ENCODE measurements around the gene VEGFA.

Gene VEGFA

DNA sequence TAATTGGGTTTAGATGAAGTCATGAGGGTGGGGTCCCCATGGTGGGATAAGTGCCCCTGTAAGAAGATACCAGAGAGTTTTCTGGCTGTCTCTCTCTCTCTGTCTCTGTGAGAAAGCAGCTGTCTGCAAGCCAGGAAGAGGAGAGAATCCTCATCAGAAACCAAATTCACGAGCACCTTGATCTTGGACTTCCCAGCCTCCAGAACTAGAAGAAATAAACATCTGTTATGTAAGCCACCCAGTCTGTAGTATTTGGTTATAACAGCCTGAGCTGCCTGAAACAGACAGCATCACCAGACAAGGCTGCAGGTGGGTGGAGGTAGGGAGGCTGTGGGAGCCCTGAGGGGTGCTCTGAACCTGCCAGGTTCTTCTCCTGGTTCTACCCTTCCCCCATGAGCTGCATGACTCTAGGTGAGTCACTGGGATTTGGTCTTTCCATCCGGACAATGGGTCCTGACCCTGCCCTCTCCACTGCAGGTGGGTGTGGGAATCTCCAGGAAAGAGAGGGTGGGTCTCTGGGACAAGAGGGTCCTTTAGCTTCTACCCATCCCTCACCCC, 34.3 kb upstream of the VEGFA start:
- no peak for TF ChIP-seq GATA3 (IDR thresholded peaks at IDR 0.05; ENCODE audit: low read depth, low read length)
- TF ChIP-seq GATA2 (IDR thresholded peaks at IDR 0.05; ENCODE audit: low read depth, low read length): no peak

DNA sequence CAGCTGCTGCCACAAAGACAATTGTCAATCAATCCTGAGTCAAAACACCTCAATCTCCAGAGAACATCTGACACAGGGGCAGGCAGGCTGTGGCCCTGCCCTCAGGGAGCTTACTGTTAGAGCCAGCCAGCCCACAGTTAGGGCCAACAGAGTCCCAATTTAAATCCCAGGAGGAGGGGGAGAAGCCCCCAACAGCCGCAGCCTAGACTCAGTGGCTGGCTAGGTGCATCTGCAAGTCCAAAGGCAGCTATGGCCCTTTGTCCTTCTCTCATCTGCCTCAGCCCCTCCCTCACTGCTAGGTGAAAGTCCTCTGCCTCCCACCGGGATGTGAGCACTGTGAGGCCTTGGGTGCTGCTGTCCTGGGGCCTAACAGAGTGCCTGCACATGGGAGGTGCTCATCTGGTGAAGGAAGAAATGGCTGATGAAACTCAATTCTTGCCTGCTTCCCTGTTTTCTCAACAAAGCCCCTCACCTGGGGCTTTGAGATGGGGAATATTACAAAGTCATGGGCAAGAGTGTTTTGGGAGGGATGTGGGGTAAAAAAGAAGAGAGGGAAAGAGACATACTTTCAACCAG, 33.7 kb upstream of the VEGFA start:
- no peak for TF ChIP-seq GATA2 (IDR thresholded peaks at IDR 0.05; ENCODE audit: low read depth, low read length)
- no peak for TF ChIP-seq GATA3 (IDR thresholded peaks at IDR 0.05; ENCODE audit: low read depth, low read length)

DNA sequence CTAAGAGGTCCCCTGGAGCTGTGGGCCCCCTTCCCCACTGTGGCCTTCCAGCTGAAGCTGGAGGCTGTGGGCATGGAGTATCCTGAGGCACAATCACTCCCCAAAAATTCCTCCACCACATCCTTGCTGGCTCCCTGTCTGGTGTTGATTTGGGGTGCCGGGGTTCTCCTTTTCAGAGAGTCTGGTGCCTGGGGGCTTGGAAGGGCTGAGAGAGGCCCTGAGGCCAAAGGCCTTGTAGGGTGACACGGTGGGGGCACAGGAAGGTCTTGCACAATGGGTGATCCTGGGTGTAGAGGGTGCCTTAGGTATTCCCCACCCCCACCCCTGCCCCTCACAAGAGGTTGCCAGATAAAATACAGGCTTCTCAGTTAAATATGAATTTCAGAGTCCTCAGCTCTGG, 33.2 kb upstream of the VEGFA start:
- TF ChIP-seq GATA3 (IDR thresholded peaks at IDR 0.05; ENCODE audit: low read depth, low read length) (no peak), GATA2 (IDR thresholded peaks at IDR 0.05; ENCODE audit: low read depth, low read length) (no peak)

DNA sequence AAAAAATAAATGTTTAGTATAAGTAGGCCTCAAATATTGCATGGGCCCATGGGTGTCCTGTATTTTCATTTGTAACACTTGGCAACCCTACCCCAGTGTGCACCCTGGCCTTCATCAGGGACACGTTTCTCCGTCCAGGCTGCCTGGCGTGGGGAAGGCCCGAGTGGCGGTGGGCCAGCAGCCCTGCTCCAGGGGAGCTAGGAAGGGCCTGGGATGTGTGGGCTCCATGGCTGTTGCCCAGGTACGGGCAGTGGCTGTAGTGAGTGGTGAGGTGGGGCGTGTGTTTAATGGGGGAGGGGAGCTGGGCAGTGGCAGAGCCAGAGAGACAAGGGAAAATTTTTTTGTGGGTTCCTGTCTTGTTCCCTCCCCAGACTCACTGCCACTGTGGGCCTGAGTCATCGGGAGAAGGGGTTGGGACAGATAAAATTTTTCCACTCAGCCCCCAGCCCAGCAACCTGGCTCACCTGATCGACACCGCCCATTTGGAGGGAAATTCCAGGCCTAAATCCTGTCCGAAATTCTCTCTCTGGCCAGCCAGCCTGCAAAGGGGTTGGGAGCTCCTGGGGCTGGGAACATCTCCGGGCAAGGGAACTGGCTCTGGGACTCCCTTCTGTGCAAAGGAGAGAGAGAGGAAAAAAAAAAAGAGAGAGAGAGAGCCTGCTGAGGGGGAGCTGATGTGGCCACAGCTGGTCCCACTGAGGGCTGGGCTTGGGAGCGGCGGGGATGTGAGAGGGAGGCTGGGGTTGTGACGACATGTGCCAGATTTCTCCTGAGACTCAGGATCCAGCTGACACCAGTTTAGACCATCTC, 32.5 kb upstream of the VEGFA start:
- TF ChIP-seq GATA3 (IDR thresholded peaks at IDR 0.05; ENCODE audit: low read depth, low read length): no peak

DNA sequence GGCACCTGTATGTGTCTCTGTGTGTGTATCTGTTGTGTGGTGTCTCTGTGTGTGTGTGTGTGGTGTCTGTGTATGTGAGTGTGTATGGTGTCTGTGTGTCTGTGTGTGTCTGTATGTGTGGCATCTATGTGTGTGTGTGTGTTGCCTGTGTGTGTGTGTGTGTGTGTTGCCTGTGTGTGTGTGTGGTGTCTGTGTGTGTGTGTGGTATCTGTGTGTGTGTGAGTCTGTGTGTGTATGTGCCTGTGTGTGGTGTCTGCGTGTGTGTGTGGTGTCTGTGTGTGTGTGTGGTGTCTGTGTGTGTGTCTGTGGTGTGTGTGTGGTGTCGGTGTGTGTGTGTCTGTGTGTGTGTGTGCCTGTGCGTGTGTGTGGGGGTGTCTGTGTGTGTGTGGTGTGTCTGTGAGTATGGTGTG, 31.7 kb upstream of the VEGFA start:
- TF ChIP-seq GATA2 (IDR thresholded peaks at IDR 0.05; ENCODE audit: low read depth, low read length) (no peak), GATA3 (IDR thresholded peaks at IDR 0.05; ENCODE audit: low read depth, low read length) (no peak)

DNA sequence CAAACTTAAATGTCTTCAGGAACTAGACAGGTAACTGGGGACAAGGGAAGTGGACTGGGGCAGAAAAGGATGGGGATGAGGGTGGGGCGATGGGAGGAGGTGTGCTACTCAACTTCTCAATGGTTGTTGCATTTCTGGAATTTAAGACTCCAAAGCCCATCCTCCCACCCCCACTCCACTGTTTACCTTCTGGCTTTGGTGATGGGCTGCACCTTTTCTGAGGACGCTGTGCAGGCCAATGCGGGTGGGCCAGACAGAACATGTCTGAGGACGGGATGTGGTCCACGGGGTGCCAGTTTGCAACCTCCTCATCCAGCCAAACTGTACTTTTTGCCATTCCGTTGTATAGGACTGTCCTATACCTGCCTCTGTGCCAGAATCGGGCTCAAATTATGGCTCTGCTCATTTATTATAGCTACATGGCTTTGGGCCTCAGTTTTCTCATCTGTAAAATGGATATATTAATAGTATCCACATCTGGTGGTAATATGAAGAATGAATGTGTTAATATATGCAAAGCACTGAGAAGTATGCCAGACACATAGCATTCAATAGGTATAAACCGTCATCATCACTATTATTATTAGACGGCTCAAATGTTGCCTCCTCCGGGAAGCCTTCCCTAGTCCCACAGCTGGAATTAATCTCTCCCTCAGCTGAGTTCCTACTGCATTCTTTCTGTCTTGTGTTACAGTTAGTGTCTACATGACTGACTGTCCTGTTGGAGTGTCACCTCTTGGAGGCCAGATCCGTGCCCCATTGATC, 31.0 kb upstream of the VEGFA start:
- TF ChIP-seq GATA2 (IDR thresholded peaks at IDR 0.05; ENCODE audit: low read depth, low read length): no peak
- TF ChIP-seq GATA3 (IDR thresholded peaks at IDR 0.05; ENCODE audit: low read depth, low read length): no peak

DNA sequence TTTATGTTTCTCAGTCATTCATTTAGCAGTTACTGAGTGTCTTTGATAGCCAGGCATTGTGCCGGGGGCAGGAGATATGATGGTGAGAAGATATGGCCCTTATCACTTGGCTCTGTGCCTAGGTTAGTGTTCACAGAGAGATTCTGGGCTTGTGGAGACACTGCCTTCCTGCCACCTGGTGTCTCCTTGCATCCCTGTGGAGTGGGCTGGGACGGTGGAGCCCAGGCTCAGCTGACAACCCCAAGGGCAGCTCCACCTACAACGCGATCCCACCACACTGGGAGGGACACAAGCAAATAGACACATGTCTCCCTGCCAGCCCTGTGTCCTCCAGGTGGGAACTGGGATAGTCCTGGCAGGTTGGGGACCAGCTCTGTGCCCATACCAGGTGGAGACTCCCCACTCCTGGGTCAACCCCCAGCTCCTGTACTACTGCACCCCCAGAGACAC, 30.3 kb upstream of the VEGFA start:
- TF ChIP-seq GATA2 (IDR thresholded peaks at IDR 0.05; ENCODE audit: low read depth, low read length): peak; percentile 48; the same call in 1 of the 2 replicates
- TF ChIP-seq GATA3 (IDR thresholded peaks at IDR 0.05; ENCODE audit: low read depth, low read length): no peak

DNA sequence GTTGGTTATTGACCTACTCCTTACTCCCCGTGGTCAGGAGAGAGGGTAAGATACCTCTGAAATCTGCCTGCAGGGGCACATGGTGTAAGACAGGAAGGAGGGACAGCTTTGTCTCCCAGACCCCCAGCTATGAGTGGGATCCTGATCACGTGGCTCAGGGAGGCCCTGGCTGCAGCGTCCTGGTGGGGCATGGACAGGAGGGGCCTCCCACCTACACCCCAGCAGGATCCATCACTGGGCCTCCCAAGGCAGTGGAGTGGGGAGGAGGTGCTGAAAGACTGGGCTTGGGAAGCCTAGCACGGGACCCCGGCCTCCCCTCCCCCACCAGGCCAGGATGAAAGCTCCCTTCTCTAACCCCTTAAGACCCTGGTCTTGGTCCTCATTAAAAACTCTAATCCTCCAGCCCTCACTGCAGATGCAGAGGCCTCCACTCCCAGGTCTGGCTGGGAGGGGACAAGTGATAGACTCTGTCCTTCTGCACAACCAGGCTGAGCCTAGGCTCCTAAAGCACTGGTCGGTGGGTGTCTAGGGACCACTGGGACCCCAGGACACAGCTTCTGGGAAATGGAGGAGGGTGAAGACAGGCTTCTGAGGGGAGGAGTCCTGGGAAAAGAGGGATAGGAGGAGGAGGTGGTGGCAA, 29.6 kb upstream of the VEGFA start:
- TF ChIP-seq GATA3 (IDR thresholded peaks at IDR 0.05; ENCODE audit: low read depth, low read length): no peak
- TF ChIP-seq GATA2 (IDR thresholded peaks at IDR 0.05; ENCODE audit: low read depth, low read length): no peak

DNA sequence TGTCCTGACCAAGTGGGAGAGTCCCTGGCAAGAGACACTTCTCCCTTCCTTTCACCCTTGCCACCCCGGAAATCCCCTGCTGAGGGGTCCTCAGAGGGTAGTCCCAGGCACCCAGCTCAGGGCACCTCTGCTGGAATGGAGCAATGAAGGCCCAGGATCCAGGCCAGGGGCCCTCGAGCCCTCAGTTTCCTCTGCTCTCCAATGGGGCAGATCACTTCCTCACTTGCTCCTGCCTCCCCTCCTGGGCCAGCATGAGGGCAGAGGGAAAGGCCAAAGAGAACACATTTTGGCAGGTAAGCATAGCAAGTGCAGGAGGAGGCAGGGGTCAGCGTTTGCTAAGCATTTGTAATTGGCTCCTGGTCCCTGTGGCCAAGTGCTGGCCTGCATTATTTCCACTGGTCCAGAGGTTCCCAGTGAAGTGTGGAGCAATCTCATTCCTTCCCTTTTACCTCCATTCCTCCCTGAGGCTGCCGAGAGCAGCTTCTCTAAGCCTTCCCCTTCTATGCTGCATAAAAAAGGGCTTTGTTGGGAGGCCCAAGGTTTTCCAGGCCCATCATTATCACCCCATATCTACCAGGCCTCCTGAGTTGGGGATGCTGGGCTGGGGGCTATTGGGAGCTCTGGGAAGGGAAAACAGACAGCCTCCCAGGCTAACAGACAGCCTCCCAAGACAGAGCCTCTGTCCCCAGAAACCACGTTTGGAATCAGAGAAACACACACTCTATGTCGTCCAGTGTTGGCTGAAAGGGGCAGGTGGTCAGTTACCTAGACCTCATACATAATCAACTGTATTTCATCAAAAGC, 28.8 kb upstream of the VEGFA start:
- TF ChIP-seq GATA3 (IDR thresholded peaks at IDR 0.05; ENCODE audit: low read depth, low read length) (no peak), GATA2 (IDR thresholded peaks at IDR 0.05; ENCODE audit: low read depth, low read length) (peak; percentile 56)

DNA sequence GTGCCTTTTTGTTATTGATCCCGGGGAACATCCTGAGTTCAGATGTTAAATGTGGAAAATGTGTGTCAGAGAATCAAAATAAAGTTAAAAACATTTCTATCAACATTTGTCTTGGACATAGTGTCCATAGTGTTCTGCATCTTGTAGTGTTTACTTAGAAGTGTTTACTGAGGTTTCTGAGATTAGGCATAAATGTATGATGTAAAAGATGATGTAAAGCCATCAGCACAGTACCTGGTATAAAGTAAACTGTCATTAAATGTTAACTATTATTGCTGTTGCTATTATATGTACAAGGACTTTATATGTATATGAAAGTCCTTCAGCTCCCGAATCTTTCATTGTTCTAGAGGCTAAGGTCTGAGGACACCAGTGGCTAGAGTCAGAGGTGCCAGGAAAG, 28.2 kb upstream of the VEGFA start:
- TF ChIP-seq GATA2 (IDR thresholded peaks at IDR 0.05; ENCODE audit: low read depth, low read length): no peak
- no peak for TF ChIP-seq GATA3 (IDR thresholded peaks at IDR 0.05; ENCODE audit: low read depth, low read length)

DNA sequence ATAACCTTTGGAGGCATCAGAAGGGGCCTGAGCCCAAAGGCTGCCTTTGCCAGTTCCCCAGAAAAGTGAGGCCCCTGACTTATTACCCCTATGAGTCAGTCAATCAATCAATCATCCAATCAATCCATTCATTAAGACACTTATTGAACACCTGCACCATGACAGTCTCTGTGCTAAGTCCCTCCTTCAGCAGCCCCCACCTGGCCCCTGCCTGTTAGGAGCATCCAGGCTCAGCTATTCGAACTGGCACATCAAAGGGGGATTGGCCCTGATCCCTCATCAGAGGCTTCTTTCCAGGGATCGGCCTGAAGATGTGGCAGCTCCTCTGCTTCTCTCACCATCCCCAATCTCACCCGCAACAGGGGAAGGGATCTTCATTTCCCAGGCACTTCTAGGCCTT, 27.7 kb upstream of the VEGFA start:
- TF ChIP-seq GATA3 (IDR thresholded peaks at IDR 0.05; ENCODE audit: low read depth, low read length) (no peak), GATA2 (IDR thresholded peaks at IDR 0.05; ENCODE audit: low read depth, low read length) (no peak)

DNA sequence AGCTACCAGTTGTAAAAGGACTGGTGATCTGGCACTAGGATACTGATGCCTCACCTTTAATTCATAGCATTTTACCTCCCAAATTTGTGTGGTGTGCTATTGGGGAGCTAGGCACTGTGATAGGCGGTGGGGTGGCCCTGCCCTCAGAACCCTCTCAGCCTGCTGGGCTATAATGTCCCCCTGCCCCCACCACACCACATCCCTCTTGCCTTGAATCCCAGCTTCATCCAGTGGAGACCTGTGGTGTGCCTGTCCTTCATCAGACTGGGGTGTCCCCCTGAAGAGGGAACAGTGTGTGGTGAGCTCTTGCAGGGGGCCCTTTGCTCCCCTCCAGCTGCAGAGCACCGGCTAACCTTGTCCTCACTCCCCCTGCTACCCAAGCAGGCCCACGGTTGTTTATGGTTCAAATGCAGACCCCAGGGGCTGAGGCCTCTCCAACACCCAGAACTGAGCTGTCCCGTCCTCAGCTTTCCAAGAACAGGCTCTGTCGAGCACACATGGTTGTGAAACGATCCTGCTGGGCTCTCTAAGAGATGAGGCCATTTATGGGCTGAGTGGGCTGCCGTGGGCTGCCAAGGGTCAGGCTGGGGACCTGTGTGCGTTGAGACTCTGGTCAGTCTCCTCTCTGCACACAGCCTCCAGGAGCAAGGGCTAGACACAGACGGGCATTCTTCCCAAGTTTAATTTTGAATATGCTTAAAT, 26.9 kb upstream of the VEGFA start:
- TF ChIP-seq GATA2 (IDR thresholded peaks at IDR 0.05; ENCODE audit: low read depth, low read length): no peak
- no peak for TF ChIP-seq GATA3 (IDR thresholded peaks at IDR 0.05; ENCODE audit: low read depth, low read length)
